Measurements from ENCODE around the gene STEAP3.

The STEAP3 gene

GRCh38 chr2:119218478-119219064 lies 5.1 kb upstream of the STEAP3 start:
- no peak overlapping the region for H3K9ac ChIP-seq (ENCODE audit: insufficient read length)
- DNase-seq (ENCODE audit: low read depth, low spot score) = no peak
- H3K4me3 ChIP-seq = no peak overlapping the region
- no peaks in the 10 kb centered on the region for H3K9me3 ChIP-seq (ENCODE audit: low read depth, low read length)
- H3K27ac ChIP-seq = no peak overlapping the region
- H3K36me3 ChIP-seq (ENCODE audit: insufficient read depth, low read length) = no peaks in the 10 kb centered on the region
- TF ChIP-seq POLR2AphosphoS5 (IDR thresholded peaks at IDR 0.05; ENCODE audit: borderline replicate concordance, low read depth, low read length) (no peak), FOXP2 (optimal IDR thresholded peaks at IDR 0.05; ENCODE audit: control extremely low read depth, extremely low read length, insufficient read depth) (no peak), EZH2 (IDR thresholded peaks at IDR 0.05) (no peak)

- H3K4me3 ChIP-seq = no peak overlapping the region
- DNase-seq (ENCODE audit: low read depth, low spot score) = no peak
- H3K36me3 ChIP-seq (ENCODE audit: insufficient read depth, low read length) = no peaks in the 10 kb centered on the region
- no peak overlapping the region for H3K9ac ChIP-seq (ENCODE audit: insufficient read length)
- TF ChIP-seq POLR2AphosphoS5 (IDR thresholded peaks at IDR 0.05; ENCODE audit: borderline replicate concordance, low read depth, low read length) = no peak
- no peak for TF ChIP-seq EZH2 (IDR thresholded peaks at IDR 0.05)
- TF ChIP-seq FOXP2 (optimal IDR thresholded peaks at IDR 0.05; ENCODE audit: control extremely low read depth, extremely low read length, insufficient read depth) = no peak
- H3K9me3 ChIP-seq (ENCODE audit: low read depth, low read length) = no peaks in the 10 kb centered on the region
- no peak overlapping the region for H3K27ac ChIP-seq
These were observed 3.8 kb upstream of the STEAP3 start for GRCh38 chr2:119219873-119220272.

GRCh38 chr2:119220720-119221301 lies 2.8 kb upstream of the STEAP3 start:
- TF ChIP-seq EZH2 (IDR thresholded peaks at IDR 0.05) = no peak
- no peak for TF ChIP-seq POLR2AphosphoS5 (IDR thresholded peaks at IDR 0.05; ENCODE audit: borderline replicate concordance, low read depth, low read length)
- TF ChIP-seq FOXP2 (optimal IDR thresholded peaks at IDR 0.05; ENCODE audit: control extremely low read depth, extremely low read length, insufficient read depth) = no peak
- no peak for DNase-seq (ENCODE audit: low read depth, low spot score)
- Histone ChIP-seq H3K9me3 (ENCODE audit: low read depth, low read length) (no peaks in the 10 kb centered on the region), H3K27ac (no peak overlapping the region), H3K36me3 (ENCODE audit: insufficient read depth, low read length) (no peaks in the 10 kb centered on the region), H3K9ac (ENCODE audit: insufficient read length) (no peak overlapping the region), H3K4me3 (no peak overlapping the region)

- Histone ChIP-seq H3K27ac (no peak overlapping the region), H3K9ac (ENCODE audit: insufficient read length) (no peak overlapping the region), H3K4me3 (no peak overlapping the region), H3K9me3 (ENCODE audit: low read depth, low read length) (no peaks in the 10 kb centered on the region), H3K36me3 (ENCODE audit: insufficient read depth, low read length) (no peaks in the 10 kb centered on the region)
- TF ChIP-seq FOXP2 (optimal IDR thresholded peaks at IDR 0.05; ENCODE audit: control extremely low read depth, extremely low read length, insufficient read depth) = no peak
- TF ChIP-seq EZH2 (IDR thresholded peaks at IDR 0.05) = no peak
- TF ChIP-seq POLR2AphosphoS5 (IDR thresholded peaks at IDR 0.05; ENCODE audit: borderline replicate concordance, low read depth, low read length) = no peak
- DNase-seq (ENCODE audit: low read depth, low spot score) = no peak
These were observed 2.0 kb upstream of the STEAP3 start for GRCh38 chr2:119221609-119222008.

- Histone ChIP-seq H3K27ac (no peak overlapping the region), H3K9ac (ENCODE audit: insufficient read length) (no peak overlapping the region), H3K4me3 (no peak overlapping the region), H3K9me3 (ENCODE audit: low read depth, low read length) (no peaks in the 10 kb centered on the region), H3K36me3 (ENCODE audit: insufficient read depth, low read length) (no peaks in the 10 kb centered on the region)
- TF ChIP-seq FOXP2 (optimal IDR thresholded peaks at IDR 0.05; ENCODE audit: control extremely low read depth, extremely low read length, insufficient read depth) (no peak), POLR2AphosphoS5 (IDR thresholded peaks at IDR 0.05; ENCODE audit: borderline replicate concordance, low read depth, low read length) (no peak), EZH2 (IDR thresholded peaks at IDR 0.05) (no peak)
- DNase-seq (ENCODE audit: low read depth, low spot score) = no peak
These were observed 1.4 kb upstream of the STEAP3 start for GRCh38 chr2:119222213-119222612.

- no peak for DNase-seq (ENCODE audit: low read depth, low spot score)
These were observed 642 bp upstream of the STEAP3 start for GRCh38 chr2:119222863-119223520.

GRCh38 chr2:119224391-119225104 lies 914 bp downstream of the STEAP3 start:
- H3K9ac ChIP-seq (ENCODE audit: insufficient read length) = no peak overlapping the region
- no peak overlapping the region for H3K4me3 ChIP-seq
- TF ChIP-seq FOXP2 (optimal IDR thresholded peaks at IDR 0.05; ENCODE audit: control extremely low read depth, extremely low read length, insufficient read depth) (no peak), POLR2AphosphoS5 (IDR thresholded peaks at IDR 0.05; ENCODE audit: borderline replicate concordance, low read depth, low read length) (no peak), EZH2 (IDR thresholded peaks at IDR 0.05) (no peak)
- no peaks in the 10 kb centered on the region for H3K36me3 ChIP-seq (ENCODE audit: insufficient read depth, low read length)
- H3K9me3 ChIP-seq (ENCODE audit: low read depth, low read length) = no peaks in the 10 kb centered on the region
- H3K27ac ChIP-seq = no peak overlapping the region
- no peak for DNase-seq (ENCODE audit: low read depth, low spot score)

More at GRCh38 chr2:119222863-119223520, 642 bp upstream of the STEAP3 start:
- H3K36me3 ChIP-seq (ENCODE audit: insufficient read depth, low read length) = no peaks in the 10 kb centered on the region
- no peak overlapping the region for H3K27ac ChIP-seq
- H3K9me3 ChIP-seq (ENCODE audit: low read depth, low read length) = no peaks in the 10 kb centered on the region
- H3K9ac ChIP-seq (ENCODE audit: insufficient read length) = no peak overlapping the region
- H3K4me3 ChIP-seq = no peak overlapping the region
- TF ChIP-seq EZH2 (IDR thresholded peaks at IDR 0.05) (no peak), POLR2AphosphoS5 (IDR thresholded peaks at IDR 0.05; ENCODE audit: borderline replicate concordance, low read depth, low read length) (no peak), FOXP2 (optimal IDR thresholded peaks at IDR 0.05; ENCODE audit: control extremely low read depth, extremely low read length, insufficient read depth) (no peak)
